ENCODE measurements around the gene SDHAF2. TPM values are rescaled to one million over a fixed set of nuclear protein-coding genes. Genes with fewer than 3 reads are reported as not detected.

The SDHAF2 gene
- total and polyA plus RNA-seq, 2 of the 13 experiments (the other 11 are each of a cell fraction or from before 2014, with no cell fraction given) = 44.2 to 70.4 TPM

- TF ChIP-seq CEBPZ (IDR thresholded peaks at IDR 0.05; ENCODE audit: low read length) = no peak
Observed at GRCh38 chr11:61472282-61472681, 42.4 kb downstream of the SDHAF2 start (continued).

- POLR2A ChIA-PET = no interaction called here
- in situ Hi-C loops (cut with HindIII; ENCODE audit: extremely low pct_ligation_motif_present, low pct_unique_long_range_greater_than_20kb) = no loop called here
- no peak for FAIRE-seq
- no peak for TF ChIP-seq ZFP62 (CRISPR knock-in tag; IDR thresholded peaks at IDR 0.05)
- TF ChIP-seq ZKSCAN1 (IDR thresholded peaks at IDR 0.05; ENCODE audit: low read length) = no peak
- no peak for TF ChIP-seq ZNF24 (IDR thresholded peaks at IDR 0.05)
- no peak for TF ChIP-seq MAF1 (CRISPR knock-in tag; IDR thresholded peaks at IDR 0.05; ENCODE audit: borderline replicate concordance)
- no peak for TF ChIP-seq ZEB1 (IDR thresholded peaks at IDR 0.05; ENCODE audit: insufficient replicate concordance, low read depth)
- TF ChIP-seq ZBED4 (CRISPR knock-in tag; IDR thresholded peaks at IDR 0.05; ENCODE audit: borderline replicate concordance) = no peak
- TF ChIP-seq ZNF850 (CRISPR knock-in tag; conservative IDR thresholded peaks at IDR 0.05) = no peak
- no peak for TF ChIP-seq E2F1 (CRISPR knock-in tag; IDR thresholded peaks at IDR 0.05)
- TF ChIP-seq ZNF234 (CRISPR knock-in tag; conservative IDR thresholded peaks at IDR 0.05) = no peak
- no peak for TF ChIP-seq MED8 (CRISPR knock-in tag; IDR thresholded peaks at IDR 0.05; ENCODE audit: insufficient replicate concordance)
- TF ChIP-seq TFDP1 (CRISPR knock-in tag; IDR thresholded peaks at IDR 0.05; ENCODE audit: borderline replicate concordance) = no peak
- no peak for TF ChIP-seq NFE2L1 (CRISPR knock-in tag; IDR thresholded peaks at IDR 0.05; ENCODE audit: borderline replicate concordance)
- TF ChIP-seq PITX1 (CRISPR knock-in tag; IDR thresholded peaks at IDR 0.05) = no peak
- TF ChIP-seq RBM39 (IDR thresholded peaks at IDR 0.05; ENCODE audit: low read depth, low read length, poor library complexity, severe bottlenecking) = no peak
Observed at GRCh38 chr11:61472868-61473267, 42.9 kb downstream of the SDHAF2 start.

More at GRCh38 chr11:61472868-61473267, 42.9 kb downstream of the SDHAF2 start:
- CTCF ChIA-PET (ENCODE audit: low intra/inter-chr PET ratio, low total read pairs) = no interaction called here
- no peaks in the 10 kb centered on the region for H3K9me3 ChIP-seq (ENCODE audit: low read length)
- no peak overlapping the region for H2AFZ ChIP-seq (ENCODE audit: low read length)
- no peaks in the 10 kb centered on the region for H3K79me2 ChIP-seq (ENCODE audit: insufficient read depth, low read length)
- no peaks in the 10 kb centered on the region for H4K20me1 ChIP-seq (ENCODE audit: insufficient read depth, low read length)
- no peak overlapping the region for H3K27ac ChIP-seq (ENCODE audit: extremely low read length, insufficient read depth, low read length)
- no peak overlapping the region for H3K9ac ChIP-seq (ENCODE audit: insufficient read depth, low read depth, low read length)
- DNase-seq (ENCODE audit: low spot score) = no peak
- H3K36me3 ChIP-seq (replicated peaks in 1 of 2; ENCODE audit: control insufficient read depth in 1 of 2, insufficient read depth in 2 of 2, low read length in 2 of 2) = no peaks in the 10 kb centered on the region
- peaks cover 9% of the 10 kb centered on the region for H3K4me1 ChIP-seq (ENCODE audit: insufficient read depth, low read length)
- no TSS peak for BruUV-seq (replicated peaks)
- no peak for ATAC-seq
- intact Hi-C loops (cut with micrococcal nuclease; ENCODE audit: unreplicated experiment) = no loop called here
- H3K27me3 ChIP-seq (ENCODE audit: control insufficient read depth in 1 of 2, insufficient read depth in 2 of 2, low read length in 2 of 2) = no peaks in the 10 kb centered on the region
- H3K4me3 ChIP-seq (replicated peaks in 1 of 3; ENCODE audit: insufficient read depth in 1 of 3, low read depth in 2 of 3, low read length in 3 of 3) = no peak overlapping the region
- no peak overlapping the region for H3K4me2 ChIP-seq (ENCODE audit: low read depth, low read length)
- WGBS (ENCODE audit: low lambda C conversion rate) = 83% methylated on average over 5 of the region's 5 CpGs
